ENCODE measurements around the gene ALAS1. TPM values are rescaled to one million over a fixed set of nuclear protein-coding genes. Genes with fewer than 3 reads are reported as not detected.

Gene ALAS1
- total and polyA plus RNA-seq, 2 of the 13 experiments (the other 11 are each of a cell fraction or from before 2014, with no cell fraction given) = 36.0 to 43.2 TPM

DNA sequence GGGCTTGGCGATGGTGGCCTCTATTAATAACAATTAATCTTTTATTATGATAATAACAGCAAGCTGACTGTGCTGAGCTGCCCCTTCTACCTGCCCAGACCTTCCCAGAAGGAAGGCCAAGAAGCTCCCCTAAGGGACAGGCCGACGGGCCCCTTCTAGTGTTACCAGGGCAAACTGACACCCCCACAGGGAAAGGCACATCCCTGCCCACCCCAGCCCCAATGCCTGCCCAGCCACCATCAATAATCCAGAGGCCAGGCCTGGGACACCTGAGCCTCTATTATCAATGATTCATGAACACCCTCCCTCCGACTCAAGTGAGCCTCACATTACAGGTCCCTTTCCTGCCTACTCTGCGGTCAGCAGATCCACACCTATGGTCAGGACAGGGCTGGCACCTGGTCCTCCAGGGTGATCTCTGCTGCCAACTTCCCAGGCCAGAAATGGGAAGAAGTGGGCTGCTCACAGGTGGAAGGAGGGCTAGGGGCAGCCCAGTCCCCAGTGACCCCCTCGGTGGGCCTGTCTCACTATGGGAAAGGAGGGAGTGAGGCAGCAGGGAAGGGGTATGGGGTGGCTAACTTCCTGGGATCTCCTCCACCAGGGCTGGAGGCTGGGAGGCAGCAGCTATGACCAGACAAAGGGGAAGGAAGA is 39.2 kb downstream of the ALAS1 start (continued):
- TF ChIP-seq CAMTA2 (CRISPR knock-in tag; IDR thresholded peaks at IDR 0.05; ENCODE audit: borderline replicate concordance) = 0 out of 2 replicates have a peak, but pooled peaks have one; percentile 36

DNA sequence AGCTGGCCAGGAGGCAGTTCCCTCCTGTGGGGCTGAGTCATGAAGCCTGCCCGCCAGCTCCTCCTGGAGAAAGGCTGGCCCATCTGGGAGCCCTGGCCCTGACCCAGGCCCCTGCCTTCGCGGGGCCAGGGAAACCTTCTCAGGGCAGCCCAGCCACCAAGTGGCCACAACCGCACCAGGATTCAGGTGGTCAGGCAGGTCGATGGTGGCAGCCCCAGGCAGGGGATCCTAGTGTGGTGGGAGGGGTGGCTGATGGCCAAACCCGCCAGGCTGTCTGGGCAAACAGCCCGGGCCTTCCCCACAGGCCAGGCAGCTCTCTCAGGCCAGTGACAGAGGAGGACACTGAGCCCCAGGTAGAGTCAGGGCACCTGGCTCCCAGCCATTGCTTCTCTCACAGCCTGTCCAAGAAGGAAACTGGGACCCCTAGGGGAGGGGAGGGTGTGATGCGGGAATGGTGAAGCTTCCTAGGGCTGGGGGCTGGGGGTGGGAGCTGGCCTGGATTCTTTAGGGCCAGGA is 39.8 kb downstream of the ALAS1 start:
- intact Hi-C loops (cut with micrococcal nuclease; ENCODE audit: unreplicated experiment) (loop anchor here (5.0 kb wide), 1 partner anchor 50 kb away; the partner anchor contains the start of gene GLYCTK), in situ Hi-C loops (cut with HindIII; ENCODE audit: extremely low pct_ligation_motif_present, low pct_unique_long_range_greater_than_20kb) (no loop called here)
- no peaks in the 10 kb centered on the region for H3K9me3 ChIP-seq (ENCODE audit: low read length)
- peak overlapping the region; percentile 79 to 100 (median 98); a peak in 5 of 6 replicates for H3K4me3 ChIP-seq (replicated peaks in 1 of 3; ENCODE audit: insufficient read depth in 1 of 3, low read depth in 2 of 3, low read length in 3 of 3)
- H3K9ac ChIP-seq (ENCODE audit: insufficient read depth, low read depth, low read length) = peak overlapping the region; percentile 89
- H3K4me2 ChIP-seq (ENCODE audit: low read depth, low read length) = peak overlapping the region; percentile 80
- peaks cover 47% of the 10 kb centered on the region for H3K4me1 ChIP-seq (ENCODE audit: insufficient read depth, low read length)
- 0% methylated on average over 1 of the region's 8 CpGs for WGBS (ENCODE audit: low lambda C conversion rate)
- ChIA-PET POLR2A (interaction anchor here (0.7 to 5.9 kb wide), 27 partner anchors 8 to 298 kb away, joined by 3 to 126 read pairs (median 5); partner anchors contain the start of genes ABHD14B, ACY1, GLYCTK and POC1A), CTCF (ENCODE audit: low intra/inter-chr PET ratio, low total read pairs) (no interaction called here)
- peak; percentile 48 for ATAC-seq
- FAIRE-seq = no peak
- H3K27ac ChIP-seq (ENCODE audit: extremely low read length, insufficient read depth, low read length) = peak overlapping the region; percentile 68
- no peak overlapping the region for H2AFZ ChIP-seq (ENCODE audit: low read length)
- H3K27me3 ChIP-seq (ENCODE audit: control insufficient read depth in 1 of 2, insufficient read depth in 2 of 2, low read length in 2 of 2) = no peaks in the 10 kb centered on the region; a peak in 1 of 5 replicates
- H3K36me3 ChIP-seq (replicated peaks in 1 of 2; ENCODE audit: control insufficient read depth in 1 of 2, insufficient read depth in 2 of 2, low read length in 2 of 2) = peaks cover 4 to 16% of the 10 kb centered on the region in 2 experiments
- H4K20me1 ChIP-seq (ENCODE audit: insufficient read depth, low read length) = peaks cover 13% of the 10 kb centered on the region; the same call in 1 of the 2 replicates
- DNase-seq (ENCODE audit: low spot score) = no peak
- no TSS peak for BruUV-seq (replicated peaks)
- peaks cover 29% of the 10 kb centered on the region for H3K79me2 ChIP-seq (ENCODE audit: insufficient read depth, low read length)
- TF ChIP-seq HNRNPLL (IDR thresholded peaks at IDR 0.05; ENCODE audit: low read depth, low read length, poor library complexity, severe bottlenecking) = peak; percentile 29
- no peak for TF ChIP-seq SOX5 (CRISPR knock-in tag; IDR thresholded peaks at IDR 0.05; ENCODE audit: borderline replicate concordance)
- TF ChIP-seq, protein P1, sequence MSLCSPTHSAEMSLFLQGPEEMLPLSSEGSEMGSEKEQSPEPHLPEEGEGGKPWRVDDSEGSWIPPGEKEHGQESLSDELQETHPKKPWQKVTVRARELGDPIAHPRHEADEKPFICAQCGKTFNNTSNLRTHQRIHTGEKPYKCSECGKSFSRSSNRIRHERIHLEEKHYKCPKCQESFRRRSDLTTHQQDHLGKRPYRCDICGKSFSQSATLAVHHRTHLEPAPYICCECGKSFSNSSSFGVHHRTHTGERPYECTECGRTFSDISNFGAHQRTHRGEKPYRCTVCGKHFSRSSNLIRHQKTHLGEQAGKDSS (CRISPR knock-in tag; IDR thresholded peaks at IDR 0.05; ENCODE audit: borderline replicate concordance, low read depth) = 0 out of 2 replicates have a peak, but pooled peaks have one; percentile 5
- no peak for TF ChIP-seq ZNF547 (CRISPR knock-in tag; IDR thresholded peaks at IDR 0.05)
- TF ChIP-seq PHF20 (CRISPR knock-in tag; IDR thresholded peaks at IDR 0.05) = peak; percentile 4; the same call in 1 of the 2 replicates
- TF ChIP-seq ZNF724P (CRISPR knock-in tag; IDR thresholded peaks at IDR 0.05; ENCODE audit: borderline replicate concordance) = peak; percentile 45; the same call in 1 of the 2 replicates
- TF ChIP-seq RBM39 (IDR thresholded peaks at IDR 0.05; ENCODE audit: low read depth, low read length, poor library complexity, severe bottlenecking) = peak; percentile 27
- 0 out of 2 replicates have a peak, but pooled peaks have one; percentile 34 for TF ChIP-seq SRY (CRISPR knock-in tag; IDR thresholded peaks at IDR 0.05)
- TF ChIP-seq, protein P2, sequence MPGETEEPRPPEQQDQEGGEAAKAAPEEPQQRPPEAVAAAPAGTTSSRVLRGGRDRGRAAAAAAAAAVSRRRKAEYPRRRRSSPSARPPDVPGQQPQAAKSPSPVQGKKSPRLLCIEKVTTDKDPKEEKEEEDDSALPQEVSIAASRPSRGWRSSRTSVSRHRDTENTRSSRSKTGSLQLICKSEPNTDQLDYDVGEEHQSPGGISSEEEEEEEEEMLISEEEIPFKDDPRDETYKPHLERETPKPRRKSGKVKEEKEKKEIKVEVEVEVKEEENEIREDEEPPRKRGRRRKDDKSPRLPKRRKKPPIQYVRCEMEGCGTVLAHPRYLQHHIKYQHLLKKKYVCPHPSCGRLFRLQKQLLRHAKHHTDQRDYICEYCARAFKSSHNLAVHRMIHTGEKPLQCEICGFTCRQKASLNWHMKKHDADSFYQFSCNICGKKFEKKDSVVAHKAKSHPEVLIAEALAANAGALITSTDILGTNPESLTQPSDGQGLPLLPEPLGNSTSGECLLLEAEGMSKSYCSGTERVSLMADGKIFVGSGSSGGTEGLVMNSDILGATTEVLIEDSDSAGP (CRISPR knock-in tag; IDR thresholded peaks at IDR 0.05; ENCODE audit: borderline replicate concordance) = peak; percentile 58; the same call in 1 of the 2 replicates
- peak; percentile 18; the same call in 1 of the 2 replicates for TF ChIP-seq AKAP8 (CRISPR knock-in tag; IDR thresholded peaks at IDR 0.05)
- 0 out of 2 replicates have a peak, but pooled peaks have one; percentile 19 for TF ChIP-seq ARNT2 (CRISPR knock-in tag; IDR thresholded peaks at IDR 0.05; ENCODE audit: low read depth)
- TF ChIP-seq SRSF1 (optimal IDR thresholded peaks at IDR 0.05; ENCODE audit: low read depth, low read length) = peak; percentile 49
- TF ChIP-seq, protein P3, sequence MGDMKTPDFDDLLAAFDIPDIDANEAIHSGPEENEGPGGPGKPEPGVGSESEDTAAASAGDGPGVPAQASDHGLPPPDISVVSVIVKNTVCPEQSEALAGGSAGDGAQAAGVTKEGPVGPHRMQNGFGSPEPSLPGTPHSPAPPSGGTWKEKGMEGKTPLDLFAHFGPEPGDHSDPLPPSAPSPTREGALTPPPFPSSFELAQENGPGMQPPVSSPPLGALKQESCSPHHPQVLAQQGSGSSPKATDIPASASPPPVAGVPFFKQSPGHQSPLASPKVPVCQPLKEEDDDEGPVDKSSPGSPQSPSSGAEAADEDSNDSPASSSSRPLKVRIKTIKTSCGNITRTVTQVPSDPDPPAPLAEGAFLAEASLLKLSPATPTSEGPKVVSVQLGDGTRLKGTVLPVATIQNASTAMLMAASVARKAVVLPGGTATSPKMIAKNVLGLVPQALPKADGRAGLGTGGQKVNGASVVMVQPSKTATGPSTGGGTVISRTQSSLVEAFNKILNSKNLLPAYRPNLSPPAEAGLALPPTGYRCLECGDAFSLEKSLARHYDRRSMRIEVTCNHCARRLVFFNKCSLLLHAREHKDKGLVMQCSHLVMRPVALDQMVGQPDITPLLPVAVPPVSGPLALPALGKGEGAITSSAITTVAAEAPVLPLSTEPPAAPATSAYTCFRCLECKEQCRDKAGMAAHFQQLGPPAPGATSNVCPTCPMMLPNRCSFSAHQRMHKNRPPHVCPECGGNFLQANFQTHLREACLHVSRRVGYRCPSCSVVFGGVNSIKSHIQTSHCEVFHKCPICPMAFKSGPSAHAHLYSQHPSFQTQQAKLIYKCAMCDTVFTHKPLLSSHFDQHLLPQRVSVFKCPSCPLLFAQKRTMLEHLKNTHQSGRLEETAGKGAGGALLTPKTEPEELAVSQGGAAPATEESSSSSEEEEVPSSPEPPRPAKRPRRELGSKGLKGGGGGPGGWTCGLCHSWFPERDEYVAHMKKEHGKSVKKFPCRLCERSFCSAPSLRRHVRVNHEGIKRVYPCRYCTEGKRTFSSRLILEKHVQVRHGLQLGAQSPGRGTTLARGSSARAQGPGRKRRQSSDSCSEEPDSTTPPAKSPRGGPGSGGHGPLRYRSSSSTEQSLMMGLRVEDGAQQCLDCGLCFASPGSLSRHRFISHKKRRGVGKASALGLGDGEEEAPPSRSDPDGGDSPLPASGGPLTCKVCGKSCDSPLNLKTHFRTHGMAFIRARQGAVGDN (CRISPR knock-in tag; IDR thresholded peaks at IDR 0.05) = peak; percentile 81

Measured in HepG2 (cell line).